ENCODE results near the gene LANCL2. TPM values are rescaled to one million over a fixed set of nuclear protein-coding genes. Genes with fewer than 3 reads are reported as not detected.

LANCL2 gene
- total RNA-seq, 1 donor from 2014 or later: 14.7 TPM

- FAIRE-seq (no peak), DNase-seq (ENCODE audit: low read depth) (no peak)
- H3K4me3 ChIP-seq (ENCODE audit: low read depth, low read length): no peak overlapping the region
- H3K36me3 ChIP-seq (ENCODE audit: control insufficient read depth, insufficient read depth, low read length): no peaks in the 10 kb centered on the region
- TF ChIP-seq CTCF (IDR thresholded peaks at IDR 0.05; ENCODE audit: insufficient read depth, low read length, severe bottlenecking): no peak
- H3K27me3 ChIP-seq (ENCODE audit: control insufficient read depth, insufficient read depth, low read length): no peaks in the 10 kb centered on the region
Measured at GRCh38 chr7:55343860-55344606, 21.1 kb upstream of the LANCL2 start.

DNA sequence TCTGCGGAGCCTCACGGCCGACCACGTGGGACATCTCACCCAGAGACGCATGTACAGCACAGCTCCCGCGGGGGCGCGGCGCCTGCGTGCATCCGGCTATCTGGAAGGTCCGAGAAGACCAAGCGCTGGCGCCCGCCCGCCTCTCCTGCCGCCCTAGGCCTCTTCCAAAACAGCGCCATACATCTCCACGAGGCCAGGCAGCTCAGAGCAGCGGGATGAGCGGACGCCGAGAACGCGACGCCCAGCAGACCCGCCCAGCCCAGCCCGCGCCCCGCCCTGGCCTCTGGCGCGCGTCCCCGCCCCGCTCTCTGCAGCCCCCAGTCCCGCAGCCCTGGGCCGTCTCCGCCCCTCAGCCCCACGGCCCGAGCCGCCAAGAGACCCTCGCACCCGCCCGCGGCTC lies 20.3 kb upstream of the LANCL2 start:
- FAIRE-seq (no peak), DNase-seq (ENCODE audit: low read depth) (no peak)
- TF ChIP-seq CTCF (IDR thresholded peaks at IDR 0.05; ENCODE audit: insufficient read depth, low read length, severe bottlenecking): no peak
- no peaks in the 10 kb centered on the region for H3K27me3 ChIP-seq (ENCODE audit: control insufficient read depth, insufficient read depth, low read length)
- no peaks in the 10 kb centered on the region for H3K36me3 ChIP-seq (ENCODE audit: control insufficient read depth, insufficient read depth, low read length)
- no peak overlapping the region for H3K4me3 ChIP-seq (ENCODE audit: low read depth, low read length)

DNA sequence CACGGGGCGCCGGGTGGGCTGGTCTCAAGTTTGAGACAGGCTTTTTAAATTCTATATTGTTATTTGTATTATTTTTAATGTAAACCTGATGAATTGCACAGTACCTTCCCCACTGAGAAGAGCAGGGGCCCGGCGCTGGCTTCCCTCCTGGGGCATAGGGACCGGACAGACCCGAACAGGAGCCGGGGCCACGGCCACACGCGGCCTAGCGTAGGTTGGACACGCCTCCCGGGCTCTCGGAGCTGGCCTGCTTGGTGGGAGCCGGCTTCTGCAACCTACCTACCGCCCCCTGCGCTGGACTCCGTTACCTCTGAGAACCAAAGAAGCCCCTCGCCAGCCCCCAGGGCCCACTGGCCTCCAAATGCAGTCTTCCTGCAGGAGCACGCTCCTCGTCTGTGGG lies 19.8 kb upstream of the LANCL2 start:
- Histone ChIP-seq H3K4me3 (ENCODE audit: low read depth, low read length) (no peak overlapping the region), H3K36me3 (ENCODE audit: control insufficient read depth, insufficient read depth, low read length) (no peaks in the 10 kb centered on the region), H3K27me3 (ENCODE audit: control insufficient read depth, insufficient read depth, low read length) (no peaks in the 10 kb centered on the region)
- DNase-seq (ENCODE audit: low read depth) (no peak), FAIRE-seq (no peak)
- no peak for TF ChIP-seq CTCF (IDR thresholded peaks at IDR 0.05; ENCODE audit: insufficient read depth, low read length, severe bottlenecking)

DNA sequence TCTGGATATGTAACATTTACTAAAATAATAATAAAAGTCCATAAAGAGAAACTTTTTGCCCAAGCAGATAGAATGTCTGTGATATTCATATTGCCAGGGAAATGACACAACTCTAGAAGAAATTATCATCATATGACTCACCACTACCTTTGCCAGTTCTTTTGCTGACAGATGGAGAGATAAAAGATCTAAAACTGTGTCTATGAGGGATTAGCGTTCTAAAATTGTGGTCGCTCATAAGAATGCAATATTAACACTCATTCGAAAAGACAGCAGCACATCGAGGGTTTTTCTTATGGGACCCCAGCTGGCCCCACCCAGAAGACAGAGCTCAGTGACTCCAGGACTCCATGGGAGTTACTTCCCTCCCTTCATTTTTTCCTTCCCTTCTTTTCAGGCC lies 16.6 kb upstream of the LANCL2 start:
- Histone ChIP-seq H3K36me3 (ENCODE audit: control insufficient read depth, insufficient read depth, low read length) (no peaks in the 10 kb centered on the region), H3K27me3 (ENCODE audit: control insufficient read depth, insufficient read depth, low read length) (no peaks in the 10 kb centered on the region), H3K4me3 (ENCODE audit: low read depth, low read length) (no peak overlapping the region)
- DNase-seq (ENCODE audit: low read depth): peak; percentile 61
- TF ChIP-seq CTCF (IDR thresholded peaks at IDR 0.05; ENCODE audit: insufficient read depth, low read length, severe bottlenecking): no peak
- no peak for FAIRE-seq

DNA sequence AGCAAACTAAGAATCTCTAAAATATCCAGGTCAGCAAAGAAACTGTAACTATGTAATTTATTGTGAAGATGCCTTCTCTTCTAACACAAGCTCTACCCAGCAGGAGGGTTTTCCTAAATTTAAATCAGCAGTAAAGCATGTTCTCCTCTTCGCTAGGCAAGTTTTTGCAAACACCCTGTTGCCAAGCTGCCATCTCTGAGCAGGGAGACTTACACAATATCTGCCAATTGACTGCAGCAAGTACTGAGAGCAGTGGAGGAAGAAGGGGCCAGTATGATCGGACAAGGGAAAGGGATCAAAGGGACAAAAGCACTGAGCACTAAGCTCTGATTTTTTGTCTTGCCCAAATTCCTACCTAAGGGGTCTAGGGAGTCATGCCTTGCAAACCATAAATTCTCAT lies 16.0 kb upstream of the LANCL2 start:
- FAIRE-seq: no peak
- H3K4me3 ChIP-seq (ENCODE audit: low read depth, low read length): no peak overlapping the region
- no peaks in the 10 kb centered on the region for H3K27me3 ChIP-seq (ENCODE audit: control insufficient read depth, insufficient read depth, low read length)
- TF ChIP-seq CTCF (IDR thresholded peaks at IDR 0.05; ENCODE audit: insufficient read depth, low read length, severe bottlenecking): no peak
- no peaks in the 10 kb centered on the region for H3K36me3 ChIP-seq (ENCODE audit: control insufficient read depth, insufficient read depth, low read length)
- DNase-seq (ENCODE audit: low read depth): peak; percentile 8

- FAIRE-seq: no peak
- TF ChIP-seq CTCF (IDR thresholded peaks at IDR 0.05; ENCODE audit: insufficient read depth, low read length, severe bottlenecking): no peak
- Histone ChIP-seq H3K4me3 (ENCODE audit: low read depth, low read length) (no peak overlapping the region), H3K27me3 (ENCODE audit: control insufficient read depth, insufficient read depth, low read length) (no peaks in the 10 kb centered on the region), H3K36me3 (ENCODE audit: control insufficient read depth, insufficient read depth, low read length) (no peaks in the 10 kb centered on the region)
- DNase-seq (ENCODE audit: low read depth): no peak
Measured at GRCh38 chr7:55350281-55350680, 14.9 kb upstream of the LANCL2 start.
